Measurements from ENCODE around the gene PIGM.
"Not testable (repeated sequence)": the region's sequence is repeated elsewhere in the genome, so short reads cannot be mapped to it uniquely, and the experiment has no call there.

Gene PIGM

GRCh38 chr1:160061369-160062229, 29.8 kb upstream of the PIGM start:
- in situ Hi-C loops (cut with HindIII; ENCODE audit: low sequenced_read_pairs) = no loop called here
- no peak overlapping the region for H3K4me3 ChIP-seq (ENCODE audit: low read depth, low read length)
- no peak for DNase-seq (ENCODE audit: low read depth, low spot score)
- TF ChIP-seq CTCF (IDR thresholded peaks at IDR 0.05; ENCODE audit: low read depth, low read length) = no peak

GRCh38 chr1:160058087-160058486, 26.3 kb upstream of the PIGM start:
- in situ Hi-C loops (cut with HindIII; ENCODE audit: low sequenced_read_pairs) = no loop called here

GRCh38 chr1:160056648-160057169, 24.9 kb upstream of the PIGM start:
- DNase-seq (ENCODE audit: low read depth, low spot score) = no peak
- no peak for TF ChIP-seq CTCF (IDR thresholded peaks at IDR 0.05; ENCODE audit: low read depth, low read length)
- no peak overlapping the region for H3K4me3 ChIP-seq (ENCODE audit: low read depth, low read length)
- in situ Hi-C loops (cut with HindIII; ENCODE audit: low sequenced_read_pairs) = no loop called here

More at GRCh38 chr1:160058087-160058486, 26.3 kb upstream of the PIGM start:
- DNase-seq (ENCODE audit: low read depth, low spot score) = peak; percentile 4
- peak; percentile 46 for TF ChIP-seq CTCF (IDR thresholded peaks at IDR 0.05; ENCODE audit: low read depth, low read length)
- no peak overlapping the region for H3K4me3 ChIP-seq (ENCODE audit: low read depth, low read length)

GRCh38 chr1:160053548-160054365, 22.0 kb upstream of the PIGM start:
- H3K4me3 ChIP-seq (ENCODE audit: low read depth, low read length) = no peak overlapping the region
- TF ChIP-seq CTCF (IDR thresholded peaks at IDR 0.05; ENCODE audit: low read depth, low read length) = no peak
- in situ Hi-C loops (cut with HindIII; ENCODE audit: low sequenced_read_pairs) = no loop called here
- no peak for DNase-seq (ENCODE audit: low read depth, low spot score)

GRCh38 chr1:160052936-160053335, 21.1 kb upstream of the PIGM start:
- in situ Hi-C loops (cut with HindIII; ENCODE audit: low sequenced_read_pairs) = no loop called here
- DNase-seq (ENCODE audit: low read depth, low spot score) = no peak
- no peak overlapping the region for H3K4me3 ChIP-seq (ENCODE audit: low read depth, low read length)
- TF ChIP-seq CTCF (IDR thresholded peaks at IDR 0.05; ENCODE audit: low read depth, low read length) = no peak

- in situ Hi-C loops (cut with HindIII; ENCODE audit: low sequenced_read_pairs) = no loop called here
- no peak overlapping the region for H3K4me3 ChIP-seq (ENCODE audit: low read depth, low read length)
- TF ChIP-seq CTCF (IDR thresholded peaks at IDR 0.05; ENCODE audit: low read depth, low read length) = no peak
- DNase-seq (ENCODE audit: low read depth, low spot score) = no peak
Measured at GRCh38 chr1:160050619-160051018, 18.8 kb upstream of the PIGM start.

GRCh38 chr1:160050182-160050581, 18.4 kb upstream of the PIGM start:
- DNase-seq (ENCODE audit: low read depth, low spot score); in situ Hi-C loops (cut with HindIII; ENCODE audit: low sequenced_read_pairs); H3K4me3 ChIP-seq (ENCODE audit: low read depth, low read length): not testable (repeated sequence)

All from astrocyte of the spinal cord (primary cell).